Fibroblast of villous mesenchyme (primary cell): ENCODE data around the gene ANO3. TPM values are rescaled to one million over a fixed set of nuclear protein-coding genes. Genes with fewer than 3 reads are reported as not detected.
A peak's percentile ranks its signal among the peaks of the same experiment; 100 is the strongest.

Experiments
- DNase-seq: peaks from one replicate; pipeline ENCODE4 v3.0.0-alpha.2; 2010; ENCODE audit warnings: low read depth
- H3K4me3 ChIP-seq: 2 replicates; pipeline ENCODE4 v1.5.1; 2011; ENCODE audit warnings: low read depth, mild to moderate bottlenecking, low read length
- total RNA-seq: library from RNA; depleted of rRNA; stranded (reverse); fragments of >200 nt; gene quantifications from 2 replicates; pipeline ENCODE4 v1.2.3, GENCODE V29; 2012
- TF ChIP-seq, protein P1 (sequence below): IDR thresholded peaks from 2 replicates; pipeline ENCODE4 v1.5.1; 2012; ENCODE audit warnings: low read depth, mild to moderate bottlenecking, low read length; ENCODE audit not compliant: insufficient read depth

The ANO3 gene
- total RNA-seq, 1 donor, result under 0.01 TPM

- TF ChIP-seq, protein P1, sequence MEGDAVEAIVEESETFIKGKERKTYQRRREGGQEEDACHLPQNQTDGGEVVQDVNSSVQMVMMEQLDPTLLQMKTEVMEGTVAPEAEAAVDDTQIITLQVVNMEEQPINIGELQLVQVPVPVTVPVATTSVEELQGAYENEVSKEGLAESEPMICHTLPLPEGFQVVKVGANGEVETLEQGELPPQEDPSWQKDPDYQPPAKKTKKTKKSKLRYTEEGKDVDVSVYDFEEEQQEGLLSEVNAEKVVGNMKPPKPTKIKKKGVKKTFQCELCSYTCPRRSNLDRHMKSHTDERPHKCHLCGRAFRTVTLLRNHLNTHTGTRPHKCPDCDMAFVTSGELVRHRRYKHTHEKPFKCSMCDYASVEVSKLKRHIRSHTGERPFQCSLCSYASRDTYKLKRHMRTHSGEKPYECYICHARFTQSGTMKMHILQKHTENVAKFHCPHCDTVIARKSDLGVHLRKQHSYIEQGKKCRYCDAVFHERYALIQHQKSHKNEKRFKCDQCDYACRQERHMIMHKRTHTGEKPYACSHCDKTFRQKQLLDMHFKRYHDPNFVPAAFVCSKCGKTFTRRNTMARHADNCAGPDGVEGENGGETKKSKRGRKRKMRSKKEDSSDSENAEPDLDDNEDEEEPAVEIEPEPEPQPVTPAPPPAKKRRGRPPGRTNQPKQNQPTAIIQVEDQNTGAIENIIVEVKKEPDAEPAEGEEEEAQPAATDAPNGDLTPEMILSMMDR, result no peak
- DNase-seq, result no peak
- H3K4me3 ChIP-seq, result no peak overlapping the region
These were observed 180.3 kb downstream of the ANO3 start for GRCh38 chr11:26512196-26512595.

- TF ChIP-seq, protein P1, result no peak
- no peak for DNase-seq
- H3K4me3 ChIP-seq, result no peak overlapping the region
These were observed 187.5 kb downstream of the ANO3 start for GRCh38 chr11:26519469-26519868.

GRCh38 chr11:26522912-26523610 is 191.1 kb downstream of the ANO3 start:
- TF ChIP-seq, protein P1, result peak; percentile 37
- DNase-seq, result peak; percentile 21
- no peak overlapping the region for H3K4me3 ChIP-seq

DNA sequence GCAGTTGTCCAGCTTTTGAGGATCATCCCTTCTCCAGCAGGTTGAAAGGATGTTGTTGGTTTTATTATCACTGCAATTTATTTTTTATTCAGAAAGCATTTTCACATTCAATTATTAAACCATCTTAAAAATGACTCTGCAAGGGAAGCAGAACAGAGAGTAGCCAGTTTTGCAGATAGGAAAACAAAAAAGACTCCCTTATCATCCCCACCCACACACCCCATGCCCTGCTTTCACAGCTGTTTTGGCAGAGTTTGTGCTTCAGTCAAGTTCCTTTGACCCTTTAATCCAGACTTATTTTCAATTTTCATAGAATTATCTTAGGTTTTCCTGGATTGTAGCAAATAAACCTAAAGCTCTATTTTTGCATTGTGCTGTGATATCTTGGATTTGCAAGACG is 195.8 kb downstream of the ANO3 start:
- H3K4me3 ChIP-seq, result no peak overlapping the region
- no peak for DNase-seq
- TF ChIP-seq, protein P1, result no peak

GRCh38 chr11:26537341-26537740 is 205.4 kb downstream of the ANO3 start:
- TF ChIP-seq, protein P1, result no peak
- no peak overlapping the region for H3K4me3 ChIP-seq
- no peak for DNase-seq

GRCh38 chr11:26539517-26539916 is 207.6 kb downstream of the ANO3 start:
- DNase-seq, result no peak
- no peak overlapping the region for H3K4me3 ChIP-seq
- TF ChIP-seq, protein P1, result no peak

DNA sequence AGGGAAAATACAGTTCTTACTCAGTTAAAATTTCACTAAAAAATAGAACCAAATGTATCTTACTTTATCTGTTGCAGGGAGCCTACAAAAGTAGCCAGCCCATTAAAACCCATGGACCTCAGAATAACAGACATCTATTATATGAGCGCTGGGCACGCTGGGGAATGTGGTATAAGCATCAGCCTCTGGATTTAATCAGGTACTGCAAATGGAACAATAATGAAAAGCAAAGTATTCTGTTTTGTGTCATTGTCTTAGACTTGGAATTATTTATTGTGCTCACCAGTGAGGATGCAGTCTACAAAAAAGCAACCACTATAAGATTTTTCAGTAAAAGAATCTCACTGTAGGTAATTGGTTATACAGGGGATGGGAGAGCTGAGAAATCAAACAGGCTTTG is 209.9 kb downstream of the ANO3 start:
- DNase-seq, result no peak
- TF ChIP-seq, protein P1, result no peak
- H3K4me3 ChIP-seq, result no peak overlapping the region
